Activated CD4-positive, alpha-beta T cell treated with anti-CD3 and anti-CD28 coated beads for 24 hours (primary cell): ENCODE measurements around the gene MIPOL1.

Source experiments
- DNase-seq, 2 donors: peaks; one replicate each; pipeline ENCODE4 v3.0.0-alpha.2; 2020; ENCODE audit warnings: low read depth in 2 of 2

The MIPOL1 gene

DNA sequence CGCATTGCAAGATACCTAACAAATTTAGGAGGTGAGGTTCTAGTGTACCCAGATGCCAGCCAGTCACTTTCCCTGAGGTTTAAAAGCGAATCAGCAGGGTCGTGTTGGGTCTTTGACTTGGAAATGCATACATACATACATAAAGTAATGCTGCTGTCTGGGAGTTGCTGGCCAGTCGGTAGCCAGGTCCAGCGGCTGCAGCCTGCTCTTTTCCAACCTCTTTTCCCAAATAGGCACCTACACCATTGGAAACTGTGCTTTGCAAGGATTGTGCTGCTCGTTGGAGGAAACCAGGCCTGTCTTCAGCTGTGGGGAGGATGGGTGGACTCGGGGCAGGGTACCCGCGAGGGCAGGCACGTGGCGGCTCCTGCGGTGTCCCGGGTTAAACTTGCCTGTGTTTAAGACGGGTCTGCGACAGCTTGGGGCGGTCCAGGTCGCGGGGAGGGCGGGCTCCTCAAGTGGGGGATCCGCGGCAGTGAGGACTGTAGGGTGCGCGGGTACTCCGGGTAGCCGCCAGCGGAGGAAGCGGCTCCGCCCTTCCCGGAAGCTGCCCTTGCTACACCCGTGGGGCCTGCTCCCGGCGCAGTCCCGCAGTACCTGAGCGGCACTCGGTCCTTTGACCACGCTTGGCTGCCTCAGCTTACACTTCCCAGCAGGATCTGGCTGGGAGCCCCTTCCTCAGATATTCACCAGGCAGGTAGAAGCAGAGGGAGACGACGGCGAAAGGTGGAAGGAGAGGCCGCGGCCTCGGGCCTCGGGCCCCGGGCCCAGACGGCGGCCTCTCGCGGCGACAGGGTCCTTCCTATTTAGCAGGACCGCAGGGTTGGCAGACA is 400.4 kb downstream of the MIPOL1 start:
- no peak for DNase-seq

DNA sequence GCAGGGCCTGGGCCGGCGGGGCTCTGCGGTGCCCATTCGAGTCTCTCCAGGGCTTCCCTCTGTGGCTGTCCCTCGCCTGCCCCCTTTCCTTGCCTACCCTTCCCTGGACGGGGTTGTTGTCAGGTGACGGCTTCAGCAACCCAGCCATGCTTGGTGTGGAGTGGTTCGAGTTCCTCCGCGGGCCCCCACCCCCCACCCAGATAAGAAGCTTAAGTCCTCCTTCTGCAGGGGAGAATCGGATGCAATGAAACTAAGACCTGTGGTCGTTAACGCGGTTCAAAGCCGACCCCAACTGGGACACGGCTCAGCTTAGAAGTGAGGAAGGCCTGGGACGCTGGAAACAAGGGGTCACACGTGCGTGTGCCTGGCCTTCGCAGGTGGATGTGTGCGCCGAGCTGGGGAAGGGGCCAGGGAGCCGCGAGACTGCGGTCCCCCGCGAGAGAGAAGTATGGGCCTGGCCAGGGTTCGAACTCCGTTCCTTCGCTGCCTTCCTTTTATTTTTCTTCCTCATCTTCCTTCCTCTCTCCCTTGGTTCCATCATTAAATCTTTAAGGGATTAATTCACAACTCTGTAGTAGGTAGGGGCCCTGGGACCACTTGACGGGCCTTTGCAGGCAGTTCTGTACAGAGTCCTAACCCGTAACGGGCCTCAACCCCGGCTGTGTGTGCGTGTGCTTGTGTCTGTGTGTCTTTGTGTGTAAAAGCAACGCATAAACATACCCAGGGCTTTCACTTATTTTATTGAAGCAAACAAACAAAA is 401.2 kb downstream of the MIPOL1 start:
- DNase-seq, result no peak

DNA sequence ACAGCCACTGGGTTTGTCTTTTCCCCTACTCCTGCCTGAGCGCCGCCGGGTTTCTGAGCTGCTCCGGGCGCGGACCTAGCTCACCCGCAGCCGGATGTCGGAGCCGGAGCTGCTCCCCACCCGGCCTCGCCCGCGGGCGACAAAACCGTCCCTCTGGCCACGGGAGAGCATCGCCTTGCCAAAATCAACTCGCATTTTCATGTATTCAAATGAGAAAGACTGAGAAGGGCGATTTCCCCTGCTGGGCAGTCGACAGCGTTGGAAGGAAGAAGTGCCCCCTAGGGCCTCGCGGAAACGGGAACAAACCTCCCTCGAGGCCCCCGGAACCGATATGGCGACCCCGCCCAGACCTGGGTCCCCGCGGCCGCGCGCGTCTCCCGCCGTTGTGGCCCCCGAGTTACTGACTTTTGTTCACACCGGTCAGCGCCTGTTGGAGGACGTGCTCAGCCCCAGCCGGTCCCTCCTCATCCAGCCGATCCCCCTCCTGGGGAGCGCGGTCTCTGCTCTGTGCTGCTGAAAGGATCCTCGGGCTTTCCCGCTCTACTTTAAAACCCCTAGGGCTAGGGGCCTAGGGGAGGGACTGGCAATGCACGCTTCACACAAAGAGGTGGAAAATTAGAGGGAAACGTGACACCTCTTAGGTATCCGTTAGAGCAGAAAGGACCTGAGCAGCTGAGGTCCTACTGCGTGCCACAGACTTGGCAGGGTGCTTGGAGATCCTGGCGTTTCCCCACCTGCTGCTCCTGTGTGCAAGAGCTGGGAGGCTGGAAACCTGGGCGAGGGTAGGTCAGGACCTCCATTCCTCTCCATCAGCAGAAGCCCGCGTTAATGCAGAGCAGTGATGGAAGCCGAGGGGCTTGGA is 402.0 kb downstream of the MIPOL1 start:
- no peak for DNase-seq

DNA sequence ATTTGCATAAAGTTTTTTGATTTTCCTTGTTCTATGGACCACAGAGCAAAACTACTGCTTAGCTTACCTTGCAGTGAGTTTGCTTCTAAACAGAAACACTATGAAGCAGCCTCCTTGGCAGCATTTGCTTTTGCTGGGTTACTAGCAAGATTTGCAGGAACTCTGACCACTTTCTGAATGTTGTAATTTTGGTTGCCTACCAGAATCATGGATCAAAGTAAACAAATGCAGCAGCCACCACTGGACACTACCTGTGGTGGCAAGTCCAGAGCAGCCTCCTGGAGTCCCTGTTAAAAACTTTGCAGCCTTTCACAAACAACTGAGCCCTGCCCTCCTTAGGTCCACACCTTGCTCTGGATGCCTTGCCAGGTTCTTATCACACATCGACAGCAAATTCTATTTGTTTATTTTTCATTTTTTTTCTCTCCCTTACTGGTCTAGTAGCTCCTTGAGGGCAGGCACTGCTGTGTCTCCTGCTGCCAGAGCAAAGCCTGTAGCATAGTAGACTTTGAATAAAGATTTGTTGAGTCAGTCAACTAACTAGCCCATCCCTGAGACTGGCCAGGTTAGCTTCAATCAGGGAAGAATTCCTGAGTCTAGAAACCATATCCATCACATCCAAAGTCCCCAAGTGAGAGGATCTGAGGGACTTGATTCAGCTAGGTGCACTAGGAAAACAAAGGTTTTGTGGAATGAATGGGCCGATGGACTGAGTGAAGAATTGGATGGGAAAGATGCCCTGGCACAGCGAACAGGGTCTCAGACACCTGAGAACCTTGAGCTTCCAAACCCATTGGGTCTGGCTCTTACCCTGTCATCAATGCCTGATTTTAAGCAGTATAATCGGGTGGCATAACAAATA is 403.4 kb downstream of the MIPOL1 start:
- DNase-seq, result no peak

DNA sequence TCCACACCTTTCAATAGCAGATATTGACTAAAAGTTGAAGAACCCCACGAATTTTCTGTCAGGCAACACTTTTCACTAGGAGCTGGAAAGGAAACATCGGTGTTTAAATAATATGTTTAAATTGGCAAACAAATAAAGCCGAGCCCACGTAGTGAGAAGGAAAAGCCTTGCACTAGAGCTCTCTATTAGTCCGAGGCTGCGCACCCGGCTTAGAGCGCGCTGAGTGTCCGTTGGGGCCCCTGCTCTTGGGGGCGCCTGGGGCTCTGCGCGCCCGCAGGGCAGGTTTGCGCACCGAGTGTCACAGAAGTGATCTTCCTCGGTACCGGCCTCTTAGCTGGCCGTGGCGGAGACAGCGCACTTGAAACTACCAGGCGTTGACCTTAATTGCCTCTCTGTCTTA is 404.1 kb downstream of the MIPOL1 start:
- DNase-seq, result no peak
